Liver (tissue), 9 donors: ENCODE data around the gene ZGRF1. TPM values are rescaled to one million over a fixed set of nuclear protein-coding genes. Genes with fewer than 3 reads are reported as not detected.

Source experiments
- DNase-seq: peaks from one replicate; pipeline ENCODE4 v3.0.0-alpha.2; 2017; ENCODE audit warnings: low spot score
- H3K27ac ChIP-seq, 2 donors: one replicate each; pipeline ENCODE4 v1.7.0; 2013; ENCODE audit warnings: inconsistent platforms in 2 of 2, low read length in 2 of 2, control low read depth in 1 of 2, low read depth in 1 of 2, mild to moderate bottlenecking in 1 of 2
- H3K27me3 ChIP-seq, 4 donors: one replicate each; pipeline versions ENCODE4 v1.6.1 to v1.7.0; 2013; ENCODE audit warnings: low read length in 3 of 4, inconsistent platforms in 1 of 4, mild to moderate bottlenecking in 1 of 4, moderate library complexity in 1 of 4; ENCODE audit not compliant: control insufficient read depth in 4 of 4, insufficient read depth in 4 of 4
- H3K36me3 ChIP-seq, 4 donors: one replicate each; pipeline versions ENCODE4 v1.6.1 to v1.7.0; 2013; ENCODE audit warnings: low read length in 3 of 4, mild to moderate bottlenecking in 3 of 4, low read depth in 1 of 4, moderate library complexity in 1 of 4; ENCODE audit not compliant: control insufficient read depth in 4 of 4, insufficient read depth in 3 of 4
- H3K4me1 ChIP-seq, 4 donors: one replicate each; pipeline versions ENCODE4 v1.6.1 to v1.7.0; 2013; ENCODE audit warnings: low read length in 3 of 4, mild to moderate bottlenecking in 3 of 4, moderate library complexity in 1 of 4; ENCODE audit not compliant: control insufficient read depth in 4 of 4, insufficient read depth in 4 of 4
- H3K4me3 ChIP-seq, 3 donors: one replicate each; pipeline versions ENCODE4 v1.6.1 to v1.7.0; 2013; ENCODE audit warnings: low read length in 3 of 3, control low read depth in 1 of 3, low read depth in 1 of 3, mild to moderate bottlenecking in 1 of 3
- H3K9ac ChIP-seq, 2 donors: one replicate each; pipeline ENCODE4 v1.7.0; 2013; ENCODE audit warnings: low read length in 2 of 2, mild to moderate bottlenecking in 2 of 2, moderate library complexity in 2 of 2, control low read depth in 1 of 2, low read depth in 1 of 2
- H3K9me3 ChIP-seq, 4 donors: one replicate each; pipeline versions ENCODE4 v1.6.1 to v1.7.0; 2013; ENCODE audit warnings: low read length in 3 of 4; ENCODE audit not compliant: control insufficient read depth in 4 of 4
- ATF3 ChIP-seq: IDR thresholded peaks from 2 replicates; pipeline ENCODE4 v1.6.1; 2016; ENCODE audit warnings: antibody characterized with exemption
- CTCF ChIP-seq: fragments of 150-350 bp; IDR thresholded peaks from 2 replicates; pipeline ENCODE4 v1.5.1; 2017; ENCODE audit warnings: improper control_type of control experiment, low read depth, low read length; ENCODE audit not compliant: missing input control
- EGR1 ChIP-seq, 2 donors: IDR thresholded peaks; 2 replicates each; pipeline ENCODE4 v1.6.1; 2016 to 2018; ENCODE audit warnings: antibody characterized with exemption in 2 of 2, low read depth in 2 of 2
- FOXA1 ChIP-seq: IDR thresholded peaks from 2 replicates; pipeline ENCODE4 v1.6.1; 2016; ENCODE audit warnings: antibody characterized with exemption
- FOXA2 ChIP-seq: IDR thresholded peaks from 2 replicates; pipeline ENCODE4 v1.6.1; 2016; ENCODE audit warnings: antibody characterized with exemption
- GABPA ChIP-seq, 2 donors: IDR thresholded peaks in 1 of 2; conservative IDR thresholded peaks in 1 of 2; 2 replicates each; pipeline ENCODE4 v1.6.1; 2016; ENCODE audit warnings: antibody characterized with exemption in 2 of 2, mild to moderate bottlenecking in 1 of 2, moderate library complexity in 1 of 2
- HNF4A ChIP-seq, 2 donors: conservative IDR thresholded peaks; 2 replicates each; pipeline ENCODE4 v1.6.1; 2016; ENCODE audit warnings: antibody characterized with exemption in 2 of 2, mild to moderate bottlenecking in 2 of 2
- HNF4G ChIP-seq: IDR thresholded peaks from 2 replicates; pipeline ENCODE4 v1.6.1; 2016; ENCODE audit warnings: antibody characterized with exemption
- JUND ChIP-seq, 2 donors: IDR thresholded peaks; 2 replicates each; pipeline ENCODE4 v1.6.1; 2016; ENCODE audit warnings: antibody characterized with exemption in 2 of 2
- MAX ChIP-seq: IDR thresholded peaks from 2 replicates; pipeline ENCODE4 v1.6.1; 2016; ENCODE audit warnings: antibody characterized with exemption
- NR2F2 ChIP-seq: IDR thresholded peaks from 2 replicates; pipeline ENCODE4 v1.6.1; 2016; ENCODE audit warnings: antibody characterized with exemption
- RAD21 ChIP-seq, 2 donors: IDR thresholded peaks; 2 replicates each; pipeline ENCODE4 v1.6.1; 2016; ENCODE audit warnings: antibody characterized with exemption in 2 of 2, mild to moderate bottlenecking in 2 of 2
- REST ChIP-seq: IDR thresholded peaks from 2 replicates; pipeline ENCODE4 v1.6.1; 2016; ENCODE audit warnings: antibody characterized with exemption, mild to moderate bottlenecking
- RXRA ChIP-seq, 2 donors: IDR thresholded peaks; 2 replicates each; pipeline ENCODE4 v1.6.1; 2017 to 2018; ENCODE audit warnings: antibody characterized with exemption in 2 of 2, mild to moderate bottlenecking in 1 of 2
- SP1 ChIP-seq: IDR thresholded peaks from 2 replicates; pipeline ENCODE4 v1.6.1; 2018; ENCODE audit warnings: antibody characterized with exemption, mild to moderate bottlenecking
- TAF1 ChIP-seq: conservative IDR thresholded peaks from 2 replicates; pipeline ENCODE4 v1.6.1; 2016; ENCODE audit warnings: antibody characterized with exemption, mild to moderate bottlenecking
- YY1 ChIP-seq: IDR thresholded peaks from 2 replicates; pipeline ENCODE4 v1.6.1; 2016; ENCODE audit warnings: antibody characterized with exemption, mild to moderate bottlenecking
- ZBTB33 ChIP-seq: IDR thresholded peaks from 2 replicates; pipeline ENCODE4 v1.6.1; 2016; ENCODE audit warnings: antibody characterized with exemption
- polyA plus RNA-seq, 2 donors: library from polyadenylated mRNA; stranded (reverse) in 1 of 2; unstranded in 1 of 2; fragments of 200-250 nt in 1 of 2; fragments of >200 nt in 1 of 2; fragmentation: Nextera tagmentation in 1 of 2; extraction: Ambion mirVana in 1 of 2; gene quantifications; one replicate each; pipeline versions ENCODE4 v1.2.1 to v1.2.3, GENCODE V29; 2013 to 2015
- total RNA-seq, 2 donors: library from RNA; depleted of rRNA; stranded (reverse); fragments of >200 nt; gene quantifications; one replicate each; pipeline ENCODE4 v1.2.3, GENCODE V29; 2014
- donor health status: healthy.
- donor health status: healthy.
- donor health status: healthy.
- donor health status: healthy.
- donor health status: healthy.

ZGRF1 gene
- total and polyA plus RNA-seq, 4 donors = 0.38 to 12.7 (median 2.1) TPM

GRCh38 chr4:112589206-112589605 is 47.5 kb downstream of the ZGRF1 start:
- DNase-seq = no peak
- TF ChIP-seq HNF4G (no peak), TAF1 (no peak), YY1 (no peak), GABPA (IDR thresholded peaks at IDR 0.05 in 1 of 2, conservative IDR thresholded peaks at IDR 0.05 in 1 of 2) (no peak), MAX (no peak), ZBTB33 (no peak), HNF4A (conservative IDR thresholded peaks at IDR 0.05) (no peak), FOXA2 (no peak), NR2F2 (no peak), JUND (IDR thresholded peaks at IDR 0.05) (no peak), RXRA (IDR thresholded peaks at IDR 0.05) (no peak), ATF3 (no peak), EGR1 (IDR thresholded peaks at IDR 0.05; ENCODE audit: low read depth in 2 of 2) (no peak), RAD21 (IDR thresholded peaks at IDR 0.05) (no peak), FOXA1 (no peak), CTCF (no peak), SP1 (no peak), REST (no peak)
- H3K9me3 ChIP-seq = peaks cover 0 to 2% (median 0%) of the 10 kb centered on the region in 4 donors
- no peaks in the 10 kb centered on the region for H3K36me3 ChIP-seq
- H3K4me1 ChIP-seq = no peaks in the 10 kb centered on the region
- H3K4me3 ChIP-seq = no peak overlapping the region
- no peak overlapping the region for H3K9ac ChIP-seq
- H3K27ac ChIP-seq = no peak overlapping the region
- no peaks in the 10 kb centered on the region for H3K27me3 ChIP-seq
